Measurements from ENCODE around the gene LRBA.

LRBA gene

DNA sequence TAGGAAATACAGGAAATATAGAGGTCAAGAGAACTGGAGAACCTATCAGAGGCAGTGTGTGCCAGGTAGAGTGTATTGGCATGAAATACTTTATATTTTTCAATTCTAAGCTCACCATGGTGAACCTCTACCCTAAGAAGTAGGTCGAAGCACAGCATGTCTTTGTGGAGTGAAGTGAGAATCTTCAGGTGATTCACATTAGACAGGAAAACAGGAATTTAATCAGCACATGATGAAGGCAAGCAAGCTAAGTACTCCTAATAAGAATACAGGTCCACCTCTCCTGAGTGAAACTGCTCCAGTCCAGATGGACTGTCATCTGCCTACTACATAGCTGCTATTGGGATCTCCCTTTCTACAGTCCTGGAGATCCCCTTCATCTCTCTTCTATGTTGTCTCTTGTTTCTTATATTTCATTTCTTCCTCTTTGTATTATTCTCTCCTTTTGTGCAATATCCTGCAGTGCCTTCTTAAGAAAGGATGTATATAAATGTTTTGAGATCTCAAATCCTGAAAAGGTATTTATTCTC is 159.0 kb downstream of the LRBA start:
- TF ChIP-seq CTCF (conservative IDR thresholded peaks at IDR 0.05; ENCODE audit: low read depth) = no peak
- H3K27ac ChIP-seq = no peak overlapping the region
- ChIA-PET POLR2A (ENCODE audit: low non-redundant PET) (no interaction called here), CTCF (interaction anchor here (0.7 to 0.9 kb wide), 2 partner anchors 11 to 713 kb away, joined by 3 to 4 read pairs; no protein-coding TSS in a partner anchor)
- DNase-seq (ENCODE audit: low spot score) = no peak

DNA sequence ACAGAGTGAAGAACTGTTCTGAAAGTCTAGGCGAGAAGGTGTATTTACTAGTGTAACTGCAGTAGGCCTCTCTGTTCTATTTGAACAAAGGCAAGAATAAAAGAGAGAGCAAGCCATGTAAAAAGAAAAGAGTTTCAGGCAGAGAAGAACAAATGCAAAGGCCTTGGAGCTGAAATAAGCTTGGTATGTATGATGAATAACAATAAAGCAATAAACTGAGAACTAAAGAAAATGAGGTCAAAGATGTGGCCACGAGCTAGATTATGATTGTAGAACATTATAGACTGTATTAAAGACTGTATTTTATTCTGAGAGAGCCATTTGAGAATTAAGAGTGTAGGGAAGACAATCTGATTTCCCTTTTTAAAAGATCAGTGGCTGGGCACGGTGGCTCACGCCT is 160.5 kb downstream of the LRBA start:
- H3K27ac ChIP-seq = no peak overlapping the region
- DNase-seq (ENCODE audit: low spot score) = no peak
- POLR2A ChIA-PET (ENCODE audit: low non-redundant PET) = no interaction called here
- TF ChIP-seq CTCF (conservative IDR thresholded peaks at IDR 0.05; ENCODE audit: low read depth) = no peak
- CTCF ChIA-PET = no interaction called here

DNA sequence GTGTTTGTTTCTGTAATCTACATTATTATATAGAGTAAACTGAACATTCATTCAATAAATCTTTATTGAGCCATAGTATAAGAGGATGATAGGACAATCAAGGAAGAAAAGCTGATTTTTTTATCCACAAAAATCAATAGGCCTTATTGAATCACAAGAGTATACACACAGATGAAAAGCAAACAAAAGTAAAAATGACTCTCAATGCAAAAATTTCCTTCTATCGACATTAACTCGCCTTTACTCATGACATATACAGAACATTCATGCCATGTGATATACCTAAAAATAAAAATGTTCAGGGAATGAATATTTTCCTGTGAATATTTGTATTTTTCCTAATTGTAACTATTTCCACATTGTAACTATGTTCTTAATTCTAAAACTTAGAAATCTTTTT is 161.2 kb downstream of the LRBA start:
- H3K27ac ChIP-seq = no peak overlapping the region
- no peak for TF ChIP-seq CTCF (conservative IDR thresholded peaks at IDR 0.05; ENCODE audit: low read depth)
- no peak for DNase-seq (ENCODE audit: low spot score)
- ChIA-PET POLR2A (ENCODE audit: low non-redundant PET) (no interaction called here), CTCF (no interaction called here)

DNA sequence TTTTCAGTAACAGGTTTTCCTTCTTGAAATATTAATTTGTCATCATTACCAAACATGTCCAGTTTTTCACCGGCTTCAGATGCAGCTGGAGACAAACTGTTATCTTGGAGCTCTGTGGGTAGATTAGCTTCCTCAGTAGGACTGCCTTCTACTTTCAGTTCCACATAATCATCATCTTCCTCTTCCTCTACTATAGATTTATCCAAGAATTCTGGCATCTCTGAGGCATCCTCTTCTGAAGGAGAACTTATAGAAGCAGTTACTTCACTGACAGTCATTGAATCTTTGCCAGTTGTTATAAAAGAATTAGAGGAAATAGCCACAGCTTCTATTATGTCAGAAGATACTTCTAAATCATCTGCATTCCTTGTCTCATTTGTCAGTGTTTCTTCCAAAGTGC is 162.9 kb downstream of the LRBA start:
- POLR2A ChIA-PET (ENCODE audit: low non-redundant PET) = no interaction called here

DNA sequence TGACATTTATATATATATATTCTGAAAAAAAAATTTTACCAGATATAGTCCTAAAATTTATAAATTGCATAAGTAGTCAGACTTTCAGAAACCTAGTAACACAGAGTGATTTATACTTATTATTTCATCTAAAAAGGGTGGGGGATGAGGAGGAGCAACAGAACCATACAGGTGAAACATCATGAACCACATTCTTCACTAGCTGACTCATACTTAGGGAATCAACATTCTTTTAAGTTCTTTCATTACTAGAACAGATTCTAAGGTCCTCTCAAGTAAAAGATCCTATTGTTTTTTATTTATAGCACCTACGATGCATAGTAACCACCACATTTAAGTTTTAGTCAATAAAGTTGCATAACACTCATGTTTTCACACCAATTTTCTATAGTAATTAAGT is 166.1 kb downstream of the LRBA start:
- no peak for TF ChIP-seq CTCF (conservative IDR thresholded peaks at IDR 0.05; ENCODE audit: low read depth)
- CTCF ChIA-PET = interaction anchor here (0.6 to 0.7 kb wide), 3 partner anchors 31 to 115 kb away, joined by 3 to 5 read pairs (median 4); no protein-coding TSS in a partner anchor

More for the DNA sequence above, 162.9 kb downstream of the LRBA start:
- H3K27ac ChIP-seq = no peak overlapping the region
- DNase-seq (ENCODE audit: low spot score) = no peak
- CTCF ChIA-PET = interaction anchor here (0.6 kb wide), 2 partner anchors 14 to 438 kb away, joined by 3 to 4 read pairs; no protein-coding TSS in a partner anchor
- no peak for TF ChIP-seq CTCF (conservative IDR thresholded peaks at IDR 0.05; ENCODE audit: low read depth)

GRCh38 chr4:150828159-150828558 is 186.9 kb downstream of the LRBA start:
- H3K27ac ChIP-seq = no peak overlapping the region
- no peak for DNase-seq (ENCODE audit: low spot score)
- ChIA-PET CTCF (no interaction called here), POLR2A (ENCODE audit: low non-redundant PET) (no interaction called here)
- no peak for TF ChIP-seq CTCF (conservative IDR thresholded peaks at IDR 0.05; ENCODE audit: low read depth)

More for the DNA sequence above, 166.1 kb downstream of the LRBA start:
- no peak overlapping the region for H3K27ac ChIP-seq
- POLR2A ChIA-PET (ENCODE audit: low non-redundant PET) = no interaction called here
- DNase-seq (ENCODE audit: low spot score) = peak; percentile 89

Measured in RWPE1 (cell line).